HG02759 (cell line): ENCODE results near the gene NEK7.

Experiments
- ATAC-seq: cut with Tn5 transposase; IDR thresholded peaks from one replicate; pipeline ENCODE4 v1.9.1; 2021; ENCODE audit warnings: mild to moderate bottlenecking, moderate library complexity; ENCODE audit not compliant: unreplicated experiment

NEK7 gene

DNA sequence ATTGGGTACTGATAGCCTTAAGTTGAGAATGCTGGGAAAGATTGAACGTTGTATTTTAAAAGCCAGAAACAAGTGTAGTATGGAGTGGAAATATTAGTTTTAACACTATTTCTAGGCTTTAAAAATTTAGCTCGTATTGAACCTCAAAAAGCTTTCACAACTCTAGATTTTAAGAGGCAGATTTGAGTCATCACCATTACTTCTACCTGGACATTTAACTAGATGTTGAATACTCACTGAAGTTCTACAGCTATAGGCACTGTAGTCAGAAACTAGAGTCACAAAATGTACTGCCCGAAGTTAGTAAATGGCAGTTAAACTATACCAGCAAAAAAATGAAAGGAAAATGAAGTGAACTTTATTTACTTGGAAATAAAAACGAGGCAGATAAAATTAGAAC is 96.5 kb downstream of the NEK7 start:
- ATAC-seq = peak; percentile 74

DNA sequence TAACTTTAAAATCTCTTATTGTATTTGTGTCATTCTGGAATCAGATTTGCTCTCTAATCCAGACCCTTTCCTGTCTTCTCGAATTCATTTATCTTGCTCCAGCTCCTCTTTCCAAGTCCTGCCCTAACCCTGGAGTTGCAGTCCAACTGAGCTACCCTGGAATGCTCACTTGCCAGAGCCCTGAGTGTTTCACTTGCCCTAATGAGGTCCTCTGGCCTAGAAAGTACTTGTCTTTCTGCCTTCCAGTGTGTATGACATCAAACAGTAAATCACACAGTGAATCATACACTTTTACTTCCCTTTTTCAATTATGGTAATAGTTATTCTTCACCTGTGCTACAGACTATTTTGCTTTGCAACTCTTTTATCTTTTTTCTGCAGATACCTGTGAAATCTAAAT is 96.9 kb downstream of the NEK7 start:
- peak; percentile 96 for ATAC-seq

DNA sequence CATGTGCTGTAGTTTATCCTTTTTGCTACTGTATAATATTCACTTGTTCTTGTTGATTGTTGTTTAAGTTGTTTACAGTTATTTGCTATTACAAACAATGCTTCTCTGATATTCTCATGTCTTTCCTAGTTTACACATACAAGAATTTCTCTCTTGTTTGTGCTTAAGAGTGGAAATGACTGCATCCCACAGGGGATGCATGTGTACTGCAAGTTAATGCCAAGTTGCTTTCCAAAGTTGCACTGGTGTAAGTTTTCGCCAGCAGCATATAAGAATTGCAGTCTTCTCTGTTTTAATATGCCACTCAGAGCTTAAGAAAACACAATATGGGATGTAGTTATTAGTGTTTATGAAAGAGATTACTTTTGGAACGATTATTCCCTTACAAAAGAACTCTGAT is 97.7 kb downstream of the NEK7 start:
- no peak for ATAC-seq

DNA sequence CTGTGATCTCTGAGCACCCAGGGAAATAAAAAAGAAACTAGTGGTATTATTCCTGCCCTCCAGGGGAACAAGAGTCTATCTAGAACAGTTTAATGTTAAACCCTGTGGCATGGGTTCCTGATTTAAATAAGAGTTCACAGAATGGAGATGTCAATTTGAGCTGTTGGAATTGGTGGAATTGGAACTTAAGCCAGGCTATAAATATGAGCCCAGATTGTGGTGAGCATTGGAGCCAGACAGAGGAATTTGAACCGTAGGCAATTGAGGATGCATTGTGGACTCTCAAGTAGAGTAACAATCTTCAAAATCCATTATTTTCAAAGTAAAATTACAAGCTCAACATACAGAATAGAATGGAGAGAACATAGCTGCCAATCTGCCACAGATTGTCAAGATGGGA is 98.2 kb downstream of the NEK7 start:
- no peak for ATAC-seq

DNA sequence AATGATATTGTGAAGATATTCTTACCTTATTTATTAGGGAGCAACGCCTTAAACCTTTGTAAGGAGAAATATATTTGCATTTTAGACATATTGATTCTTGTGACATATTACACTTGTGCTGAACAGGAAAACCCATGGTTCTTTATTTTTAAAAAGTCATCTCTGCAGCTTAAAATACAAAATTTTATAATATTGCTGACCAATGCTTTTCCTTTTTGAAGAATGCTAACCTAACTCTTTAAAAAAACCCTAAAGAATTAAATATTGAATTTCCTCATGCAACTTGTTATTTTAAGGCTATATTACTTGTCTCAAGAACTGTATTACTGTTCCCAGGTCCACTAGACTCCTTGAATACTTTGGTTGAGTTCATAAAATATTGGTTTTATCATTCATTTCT is 99.0 kb downstream of the NEK7 start:
- ATAC-seq = no peak

DNA sequence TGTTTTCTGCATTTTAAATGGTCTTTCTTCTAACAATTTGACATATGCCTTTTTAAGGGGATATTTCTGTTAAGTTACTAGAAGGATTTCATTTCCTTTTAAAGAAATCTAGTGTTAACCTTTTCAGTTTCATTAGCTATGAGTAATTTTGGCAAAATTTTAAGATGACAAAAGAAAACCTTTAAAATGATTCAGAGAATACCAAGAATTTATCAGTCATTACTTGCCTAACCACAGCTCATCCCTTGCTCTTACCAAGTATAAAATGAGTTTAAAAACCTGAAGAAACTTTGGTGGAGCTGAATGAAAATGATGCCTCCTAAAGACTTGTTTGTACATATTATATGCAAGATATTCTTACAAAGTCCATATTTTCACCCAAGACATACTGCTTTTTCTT is 101.7 kb downstream of the NEK7 start:
- peak; percentile 41 for ATAC-seq

DNA sequence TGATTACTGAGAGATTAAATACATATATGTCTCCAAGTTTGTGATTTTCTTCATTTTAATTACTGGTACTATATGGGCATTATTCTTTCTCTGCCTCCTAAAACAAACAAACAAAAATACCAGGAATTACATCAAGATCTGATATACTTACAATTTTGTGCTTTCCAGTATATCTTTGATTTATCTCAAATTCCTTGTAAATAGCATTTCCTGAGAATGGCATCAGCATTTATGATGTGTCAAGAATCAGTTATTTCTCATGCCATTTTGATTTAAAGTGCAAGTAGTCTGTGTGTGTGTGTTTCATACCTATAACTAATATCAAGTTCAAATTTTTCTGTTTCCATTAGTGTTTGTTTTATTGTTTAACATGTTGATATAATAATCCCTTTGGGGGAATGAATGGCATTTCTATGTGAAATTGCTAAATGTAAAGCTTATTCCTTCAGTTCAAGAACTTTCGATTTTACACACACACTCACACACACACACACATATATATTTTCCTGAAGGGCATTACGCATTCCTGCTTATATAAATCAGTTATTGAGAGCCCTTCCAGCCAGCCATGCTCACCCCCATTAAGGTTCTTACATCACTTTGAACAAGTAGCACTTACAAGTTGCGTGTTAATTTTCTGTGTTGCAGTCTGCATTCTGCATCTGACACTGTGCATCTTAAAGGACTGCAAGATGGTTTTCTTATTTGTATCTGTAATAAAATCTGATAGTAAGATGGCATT is 102.7 kb downstream of the NEK7 start:
- no peak for ATAC-seq

DNA sequence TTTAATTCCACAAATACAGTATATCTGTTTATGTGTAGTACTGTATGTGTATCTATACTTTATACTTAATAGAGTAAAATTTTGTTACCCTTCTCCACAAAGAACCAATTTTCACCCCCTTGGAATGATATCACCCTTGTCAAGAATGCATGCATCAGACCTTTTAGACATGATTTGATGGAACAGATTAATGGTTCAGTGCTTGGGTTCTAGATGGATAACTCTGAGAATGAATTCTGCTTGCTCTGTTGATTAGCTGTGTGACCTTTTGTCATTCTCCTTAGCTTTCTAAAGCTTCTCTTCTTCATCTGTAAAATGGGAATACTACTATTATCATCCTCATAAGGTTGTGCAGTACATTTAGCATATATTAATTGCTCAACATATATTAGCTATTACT is 105.1 kb downstream of the NEK7 start:
- no peak for ATAC-seq

DNA sequence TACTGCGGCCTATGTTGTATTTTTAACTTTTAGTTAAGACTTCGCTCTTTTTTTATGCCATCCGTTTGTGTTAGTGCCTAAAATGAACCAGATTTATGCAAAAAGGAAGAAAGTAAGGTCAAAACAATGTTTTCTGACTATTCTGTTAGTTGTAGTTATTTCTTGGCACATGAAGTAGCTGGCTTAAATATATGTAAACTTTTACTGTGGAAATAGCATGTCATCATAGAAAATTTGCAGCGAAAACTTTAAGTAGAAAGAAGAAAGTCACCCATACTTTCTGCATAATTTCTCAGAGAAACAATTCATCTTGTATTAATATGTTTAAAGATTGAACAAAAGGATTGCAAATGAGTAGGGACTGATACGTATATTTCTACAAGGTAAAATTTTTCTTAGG is 106.4 kb downstream of the NEK7 start:
- no peak for ATAC-seq

DNA sequence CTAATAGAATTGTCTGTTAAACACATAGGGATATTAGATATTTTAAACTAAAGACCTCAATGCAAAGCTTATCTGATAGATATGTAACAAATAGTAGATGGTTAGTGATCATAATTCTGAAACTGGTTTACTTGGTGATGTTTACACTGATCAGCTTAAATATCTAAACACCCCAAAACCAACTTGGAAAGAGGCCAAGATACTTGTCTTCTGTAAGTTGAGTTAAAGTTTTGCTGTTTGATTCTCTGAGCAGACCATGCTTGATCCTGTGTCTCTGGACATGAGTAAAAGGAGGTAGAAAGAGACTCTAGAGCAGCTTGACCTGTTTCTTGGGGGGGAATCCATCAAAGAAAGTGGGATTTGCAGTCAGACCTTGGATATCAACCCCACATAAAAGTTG is 107.5 kb downstream of the NEK7 start:
- no peak for ATAC-seq

DNA sequence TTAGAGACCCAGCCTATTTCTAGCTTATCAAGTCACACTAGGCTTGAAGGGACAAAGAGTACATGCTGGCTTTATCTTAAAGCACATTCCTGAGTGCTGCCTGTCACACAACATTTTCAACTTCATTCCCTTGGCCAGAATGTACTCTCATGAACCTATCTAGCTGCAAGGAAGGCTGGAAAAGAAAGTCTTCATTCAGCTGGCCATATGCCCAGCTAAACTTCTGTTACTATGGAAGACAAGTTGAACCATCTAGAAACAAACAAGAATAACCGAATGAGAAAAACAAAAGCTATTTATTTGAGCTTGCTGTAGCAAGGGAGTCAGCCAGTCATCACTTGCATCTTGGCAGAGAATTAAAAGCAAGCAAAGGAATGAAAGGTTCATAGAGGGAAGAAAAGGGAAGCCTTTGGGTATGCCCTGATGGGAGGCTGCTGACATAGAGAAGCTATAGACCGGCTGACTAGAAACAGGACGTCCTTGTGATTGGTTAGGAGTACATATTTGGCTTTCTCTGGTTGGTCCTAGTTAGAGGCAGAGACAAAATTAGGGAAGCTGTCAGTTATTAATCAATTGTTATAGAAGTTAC is 108.4 kb downstream of the NEK7 start:
- no peak for ATAC-seq

DNA sequence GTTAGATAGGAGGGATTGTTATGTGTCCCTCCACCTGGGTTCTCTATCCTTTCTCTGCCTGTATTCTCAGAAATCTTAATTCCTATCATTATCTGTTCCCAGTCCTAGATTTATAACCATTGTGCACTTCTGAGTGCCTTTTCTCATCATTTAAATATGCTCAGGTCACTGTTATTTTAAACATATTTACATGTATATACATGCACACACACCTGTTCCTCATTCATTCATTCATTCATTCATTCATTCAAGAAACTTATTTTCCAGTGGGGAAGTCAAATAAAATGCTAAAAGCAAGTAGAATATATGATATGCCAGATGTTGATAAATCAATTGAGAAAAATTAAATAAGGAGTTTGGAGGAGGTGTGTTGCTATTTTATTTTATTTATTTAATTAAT is 110.3 kb downstream of the NEK7 start:
- no peak for ATAC-seq

DNA sequence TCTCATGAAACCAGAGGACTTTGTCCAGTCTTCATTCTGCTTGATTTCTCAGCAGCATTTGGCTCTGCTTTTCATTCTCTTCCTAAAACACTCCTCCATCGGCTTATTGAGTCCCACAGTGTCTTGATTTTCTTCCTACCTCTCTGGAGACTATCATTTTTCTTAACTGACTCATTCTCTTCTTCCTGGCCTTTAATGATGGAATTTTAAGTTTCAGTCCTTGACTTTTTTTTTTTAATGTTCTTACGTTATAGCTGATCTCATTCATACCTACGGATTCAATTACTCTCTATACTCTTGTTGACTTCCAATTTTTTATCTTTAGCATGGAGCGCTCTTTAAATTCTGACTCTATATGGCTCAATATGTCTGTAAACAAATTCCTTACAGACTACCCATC is 111.1 kb downstream of the NEK7 start:
- no peak for ATAC-seq

DNA sequence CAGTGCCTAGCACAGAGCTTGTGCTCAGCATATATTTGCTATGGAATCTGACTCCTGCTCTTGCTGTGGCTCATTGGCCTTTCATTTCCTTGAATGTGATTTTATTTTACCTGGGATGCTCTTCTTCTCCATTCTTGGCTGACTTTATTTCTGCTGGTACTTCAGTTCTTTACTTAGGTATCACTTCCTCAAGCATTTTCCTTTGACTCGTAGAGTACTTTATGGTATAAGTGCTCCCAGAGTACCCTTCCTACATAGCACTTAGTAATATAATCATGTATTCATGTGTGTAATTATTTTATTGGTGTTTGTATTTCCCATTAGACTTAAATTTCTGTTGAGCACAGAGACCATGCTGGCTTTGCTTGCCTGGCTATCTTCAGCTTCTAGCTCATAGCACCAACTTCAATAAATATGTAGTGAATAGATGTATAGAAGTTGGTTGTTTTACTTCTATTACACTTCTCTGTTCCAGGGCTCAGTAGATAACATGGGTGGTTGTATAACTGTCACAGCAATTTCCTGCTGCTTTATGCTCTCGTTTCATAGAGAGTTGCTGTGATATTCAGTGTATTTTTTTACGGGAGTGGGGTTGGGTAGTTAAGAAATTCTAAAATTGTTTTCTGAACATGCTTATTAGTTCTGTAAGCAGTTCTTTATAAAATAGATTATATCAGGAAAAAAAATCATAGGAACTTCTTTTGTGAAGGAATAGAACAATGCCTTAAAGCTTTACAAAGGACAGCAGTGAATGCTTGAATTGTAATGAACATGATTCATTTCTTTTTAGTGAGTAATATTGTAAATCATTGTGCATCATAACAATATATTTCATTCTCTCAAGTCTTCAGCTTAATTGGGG is 112.2 kb downstream of the NEK7 start:
- ATAC-seq = no peak

DNA sequence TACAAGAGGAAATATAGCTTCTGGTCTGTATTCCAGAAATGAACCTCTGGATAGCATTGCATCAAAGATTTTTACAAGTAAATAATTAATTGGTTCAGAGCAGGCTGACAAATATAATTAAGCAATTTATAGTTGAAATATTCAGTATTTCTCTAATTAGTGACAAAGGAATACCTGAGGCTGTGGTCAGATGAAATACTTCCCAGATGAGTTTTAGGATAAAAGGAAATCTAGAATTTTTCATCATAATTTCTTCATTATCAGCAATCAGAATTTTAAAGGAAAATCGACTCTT is 112.8 kb downstream of the NEK7 start:
- no peak for ATAC-seq

DNA sequence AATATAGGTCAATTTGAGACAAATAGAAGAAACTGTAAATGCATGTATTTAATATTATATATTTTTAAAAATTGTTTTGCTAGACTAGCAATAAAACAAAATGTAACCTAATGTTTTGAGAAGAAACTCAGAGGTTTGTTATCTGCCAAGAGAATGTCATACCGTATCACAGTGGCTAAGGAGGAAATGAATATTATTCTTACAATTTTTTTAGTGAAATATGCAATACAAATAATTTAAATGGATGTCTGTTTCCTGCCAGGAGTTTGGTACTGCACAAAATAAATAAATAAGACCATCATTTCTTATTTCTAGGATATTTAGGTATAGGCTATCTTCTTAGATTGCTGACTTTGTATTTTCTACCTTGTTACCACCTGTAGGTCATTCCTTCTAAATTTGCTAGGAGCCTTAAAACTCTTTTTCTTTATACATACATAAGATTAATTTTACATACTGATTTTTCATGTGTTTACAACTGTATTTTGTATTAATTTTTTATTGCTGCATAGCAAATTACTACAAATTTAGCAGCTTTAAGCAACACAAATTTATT is 113.6 kb downstream of the NEK7 start:
- no peak for ATAC-seq

DNA sequence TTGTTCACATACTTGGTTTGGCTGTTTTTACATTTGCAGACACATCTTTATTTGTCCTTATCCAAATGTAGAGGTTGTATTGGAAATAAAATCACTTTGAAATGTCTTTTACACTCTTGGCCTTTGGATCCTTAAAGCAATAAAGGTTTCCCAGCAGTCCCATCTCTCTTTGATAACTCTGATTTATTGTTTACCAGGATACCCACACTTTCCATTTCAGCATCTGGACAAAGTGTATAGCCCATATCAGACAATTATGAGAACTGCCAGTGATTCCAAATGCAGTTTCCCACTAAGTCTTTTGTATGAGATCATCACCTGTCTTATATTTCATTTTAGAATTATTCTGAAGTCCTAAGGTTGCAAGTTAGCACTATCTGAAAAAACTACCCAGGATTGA is 114.7 kb downstream of the NEK7 start:
- ATAC-seq = no peak

DNA sequence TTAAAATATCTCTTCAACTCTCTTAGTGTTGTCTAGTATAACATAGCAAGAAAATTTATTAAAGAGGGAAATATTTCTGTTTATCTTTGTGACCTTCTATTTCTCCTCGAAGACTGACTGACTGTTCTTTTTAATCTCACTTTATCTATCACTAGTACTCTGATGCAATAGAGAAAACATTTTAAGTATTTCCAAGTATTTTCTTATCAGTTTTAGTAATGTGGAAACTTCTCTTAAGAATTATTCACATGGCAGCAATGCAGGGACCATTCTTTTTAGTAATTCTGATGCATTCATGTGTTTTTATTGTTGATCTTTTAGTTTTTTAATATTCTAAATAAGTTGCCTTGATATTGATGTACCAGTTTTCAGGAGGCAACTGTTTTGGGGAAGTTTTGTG is 115.7 kb downstream of the NEK7 start:
- no peak for ATAC-seq

DNA sequence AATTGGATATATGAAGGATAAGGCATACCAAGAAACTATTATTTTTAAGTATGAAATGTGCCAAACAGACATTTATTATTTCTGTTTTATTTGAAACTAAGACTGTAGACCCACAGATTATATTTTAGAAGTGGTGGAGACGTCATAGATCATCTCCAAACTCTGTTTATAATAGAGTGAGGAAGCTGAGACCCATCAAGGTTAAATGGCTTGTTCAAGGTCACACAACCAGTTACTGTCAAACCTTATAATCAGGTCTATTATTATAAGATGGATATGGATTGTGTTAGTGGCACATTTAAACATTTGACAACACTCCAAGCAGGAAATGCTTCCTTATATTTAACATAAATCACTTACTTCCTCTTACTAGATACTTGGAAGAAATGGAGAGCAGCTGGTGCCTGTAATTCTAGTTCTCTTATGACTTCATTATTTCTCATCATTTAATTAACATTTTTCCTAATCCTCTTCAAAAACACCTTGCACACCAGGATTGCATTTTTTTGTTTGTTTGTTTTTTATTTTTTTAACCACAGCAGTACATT is 117.0 kb downstream of the NEK7 start:
- ATAC-seq = no peak

DNA sequence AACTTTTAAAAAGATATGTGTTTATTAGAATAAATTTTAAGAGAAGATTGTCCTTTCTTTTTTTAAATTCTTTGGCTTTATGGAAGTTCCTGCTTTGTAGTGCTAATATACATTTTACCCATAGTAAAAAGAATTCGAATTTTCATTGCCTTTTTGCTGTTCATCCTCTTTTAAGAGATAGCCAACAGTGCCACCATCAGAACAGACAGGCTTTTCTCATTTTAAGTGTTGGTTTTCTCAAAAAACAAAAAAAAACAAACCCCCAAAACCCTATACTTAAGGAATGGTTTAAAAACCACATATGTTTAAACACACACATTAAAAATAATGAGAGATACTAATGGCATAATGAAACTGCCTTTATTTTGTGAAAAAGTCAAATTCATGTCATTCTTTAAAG is 118.8 kb downstream of the NEK7 start:
- ATAC-seq = no peak

DNA sequence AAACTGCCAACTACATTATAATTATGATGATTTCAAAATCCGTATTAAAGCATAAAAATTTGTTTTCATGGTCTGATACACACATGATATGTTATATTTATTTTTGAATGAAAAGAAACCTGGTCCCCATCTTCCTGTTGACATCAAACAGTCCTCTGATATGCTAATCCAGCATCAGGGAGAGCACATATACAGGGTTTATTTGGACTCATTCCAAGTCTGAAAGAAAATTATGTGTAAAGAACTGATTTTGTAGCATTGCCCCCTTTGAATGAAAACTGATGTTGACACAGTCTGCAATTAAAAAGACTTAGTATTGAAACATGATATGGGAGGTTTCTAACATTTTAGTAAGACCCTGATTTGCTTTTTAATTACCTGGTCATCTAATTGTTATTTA is 119.4 kb downstream of the NEK7 start:
- no peak for ATAC-seq

DNA sequence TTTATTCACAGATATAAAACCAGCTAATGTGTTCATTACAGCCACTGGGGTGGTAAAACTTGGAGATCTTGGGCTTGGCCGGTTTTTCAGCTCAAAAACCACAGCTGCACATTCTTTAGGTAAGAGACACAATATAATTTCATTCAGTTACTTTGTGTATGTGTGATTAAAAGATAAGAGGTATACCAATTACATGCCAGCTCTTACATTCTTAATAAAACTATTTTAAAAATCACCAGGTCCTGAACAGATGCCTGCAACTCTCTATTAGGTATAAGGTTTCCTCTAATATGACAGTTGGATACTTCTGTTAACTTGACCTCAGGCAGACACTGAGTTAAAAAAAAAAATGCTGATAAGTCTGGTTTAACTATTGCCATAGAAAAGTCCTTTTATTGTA is 122.1 kb downstream of the NEK7 start:
- ATAC-seq = no peak
